HG02885 (cell line): ENCODE data around the gene MOGAT3.
"Not testable (repeated sequence)": the region's sequence is repeated elsewhere in the genome, so short reads cannot be mapped to it uniquely, and the experiment has no call there.

Source experiments
- ATAC-seq: cut with Tn5 transposase; IDR thresholded peaks from one replicate; pipeline ENCODE4 v1.9.1; 2021; ENCODE audit warnings: mild to moderate bottlenecking; ENCODE audit not compliant: unreplicated experiment, poor library complexity

Gene MOGAT3

GRCh38 chr7:101206665-101207042, 5.8 kb upstream of the MOGAT3 start:
- ATAC-seq: no peak

- no peak for ATAC-seq
Observed at GRCh38 chr7:101205901-101206664, 5.2 kb upstream of the MOGAT3 start.

GRCh38 chr7:101203740-101204738, 3.2 kb upstream of the MOGAT3 start:
- not testable (repeated sequence) for ATAC-seq

GRCh38 chr7:101202603-101202918, 1.7 kb upstream of the MOGAT3 start:
- no peak for ATAC-seq

GRCh38 chr7:101201695-101202602, 1.1 kb upstream of the MOGAT3 start:
- no peak for ATAC-seq

- ATAC-seq: no peak
Observed at GRCh38 chr7:101200504-101200861, 353 bp downstream of the MOGAT3 start.

GRCh38 chr7:101199522-101199921, 1.3 kb downstream of the MOGAT3 start:
- ATAC-seq: not testable (repeated sequence)

- no peak for ATAC-seq
Observed at GRCh38 chr7:101198476-101198875, 2.4 kb downstream of the MOGAT3 start.

- ATAC-seq: no peak
Observed at GRCh38 chr7:101197991-101198390, 2.8 kb downstream of the MOGAT3 start.

- no peak for ATAC-seq
Observed at GRCh38 chr7:101195884-101196283, 5.0 kb downstream of the MOGAT3 start.

- ATAC-seq: no peak
Observed at GRCh38 chr7:101189109-101189508, 11.7 kb downstream of the MOGAT3 start.

- ATAC-seq: no peak
Observed at GRCh38 chr7:101186844-101187428, 13.9 kb downstream of the MOGAT3 start.

- no peak for ATAC-seq
Observed at GRCh38 chr7:101186194-101186593, 14.6 kb downstream of the MOGAT3 start.

- no peak for ATAC-seq
Observed at GRCh38 chr7:101185258-101185839, 15.5 kb downstream of the MOGAT3 start.

GRCh38 chr7:101180130-101180755, 20.6 kb downstream of the MOGAT3 start, which contains the start of gene NAT16:
Gene NAT16 (minus strand): TSS chr7:101180293. CDS start chr7:101174807, 5,486 bp downstream.
- ATAC-seq: no peak

- ATAC-seq: no peak
Observed at GRCh38 chr7:101179713-101180112, 21.1 kb downstream of the MOGAT3 start.

- no peak for ATAC-seq
Observed at GRCh38 chr7:101179117-101179516, 21.7 kb downstream of the MOGAT3 start.

GRCh38 chr7:101177644-101178043, 23.2 kb downstream of the MOGAT3 start:
- no peak for ATAC-seq

- ATAC-seq: no peak
Observed at GRCh38 chr7:101175664-101176063, 25.2 kb downstream of the MOGAT3 start.
